Epithelial cell of prostate (primary cell): ENCODE results near the gene KCNQ1.

Experiments used
- DNase-seq: peaks from one replicate; pipeline ENCODE4 v3.0.0-alpha.2; 2011; ENCODE audit warnings: low read depth, low spot score
- H3K27ac ChIP-seq: fragments of 450-650 bp; 2 replicates; pipeline ENCODE4 v1.5.1; 2017; ENCODE audit warnings: mild to moderate bottlenecking

KCNQ1 gene

GRCh38 chr11:2869134-2869526 is 424.3 kb downstream of the KCNQ1 start:
- no peak overlapping the region for H3K27ac ChIP-seq
- no peak for DNase-seq

GRCh38 chr11:2869561-2870427 is 425.0 kb downstream of the KCNQ1 start:
- DNase-seq, result no peak
- no peak overlapping the region for H3K27ac ChIP-seq

DNA sequence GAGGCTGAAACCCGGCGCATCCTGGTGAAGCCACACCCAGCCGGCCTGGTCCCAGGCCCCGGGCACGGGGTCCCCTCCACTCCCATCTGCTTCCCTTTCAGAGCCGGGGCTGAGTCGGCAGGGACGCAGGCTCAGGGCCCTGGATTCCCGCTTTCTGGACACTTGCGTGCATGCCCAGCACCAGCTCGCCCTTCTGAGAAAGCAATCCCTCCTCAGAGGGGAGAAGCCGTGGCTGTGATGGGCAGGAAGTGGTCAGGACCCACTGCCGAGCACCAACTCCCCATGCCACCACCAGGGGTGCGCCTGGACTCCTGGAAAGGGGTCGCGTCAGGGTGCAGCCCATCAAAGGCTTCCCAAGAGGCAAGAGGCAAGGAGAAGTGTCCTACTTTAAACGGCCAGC is 425.7 kb downstream of the KCNQ1 start:
- H3K27ac ChIP-seq, result no peak overlapping the region
- no peak for DNase-seq

GRCh38 chr11:2870969-2871680 is 426.3 kb downstream of the KCNQ1 start:
- no peak for DNase-seq
- H3K27ac ChIP-seq, result no peak overlapping the region

GRCh38 chr11:2874963-2875362 is 430.2 kb downstream of the KCNQ1 start:
- DNase-seq, result no peak

GRCh38 chr11:2877474-2877873 is 432.7 kb downstream of the KCNQ1 start:
- DNase-seq, result no peak
- H3K27ac ChIP-seq, result no peak overlapping the region

More at GRCh38 chr11:2874963-2875362, 430.2 kb downstream of the KCNQ1 start:
- no peak overlapping the region for H3K27ac ChIP-seq

DNA sequence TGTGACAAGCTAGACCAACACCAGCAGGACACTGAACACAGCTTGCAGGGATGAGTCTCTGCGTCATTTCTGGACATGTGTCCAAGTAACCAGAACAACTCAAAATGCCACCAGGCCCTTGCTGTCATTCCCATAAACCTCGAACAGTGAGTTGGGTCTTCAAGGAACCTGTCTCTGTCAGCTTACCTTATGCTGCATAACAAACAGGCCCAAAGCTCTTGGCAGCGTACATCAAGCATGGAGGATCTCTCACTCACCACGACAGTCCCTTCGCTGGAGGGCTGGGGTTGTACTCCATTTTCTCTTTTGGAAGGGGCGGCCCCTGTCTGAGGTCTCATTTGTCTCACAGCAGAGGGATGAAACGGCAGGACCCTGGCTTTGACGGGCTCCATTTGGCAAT is 434.0 kb downstream of the KCNQ1 start:
- no peak for DNase-seq

GRCh38 chr11:2880646-2881045 is 435.8 kb downstream of the KCNQ1 start:
- no peak overlapping the region for H3K27ac ChIP-seq
- DNase-seq, result no peak

More for the DNA sequence above, 434.0 kb downstream of the KCNQ1 start:
- H3K27ac ChIP-seq, result no peak overlapping the region

DNA sequence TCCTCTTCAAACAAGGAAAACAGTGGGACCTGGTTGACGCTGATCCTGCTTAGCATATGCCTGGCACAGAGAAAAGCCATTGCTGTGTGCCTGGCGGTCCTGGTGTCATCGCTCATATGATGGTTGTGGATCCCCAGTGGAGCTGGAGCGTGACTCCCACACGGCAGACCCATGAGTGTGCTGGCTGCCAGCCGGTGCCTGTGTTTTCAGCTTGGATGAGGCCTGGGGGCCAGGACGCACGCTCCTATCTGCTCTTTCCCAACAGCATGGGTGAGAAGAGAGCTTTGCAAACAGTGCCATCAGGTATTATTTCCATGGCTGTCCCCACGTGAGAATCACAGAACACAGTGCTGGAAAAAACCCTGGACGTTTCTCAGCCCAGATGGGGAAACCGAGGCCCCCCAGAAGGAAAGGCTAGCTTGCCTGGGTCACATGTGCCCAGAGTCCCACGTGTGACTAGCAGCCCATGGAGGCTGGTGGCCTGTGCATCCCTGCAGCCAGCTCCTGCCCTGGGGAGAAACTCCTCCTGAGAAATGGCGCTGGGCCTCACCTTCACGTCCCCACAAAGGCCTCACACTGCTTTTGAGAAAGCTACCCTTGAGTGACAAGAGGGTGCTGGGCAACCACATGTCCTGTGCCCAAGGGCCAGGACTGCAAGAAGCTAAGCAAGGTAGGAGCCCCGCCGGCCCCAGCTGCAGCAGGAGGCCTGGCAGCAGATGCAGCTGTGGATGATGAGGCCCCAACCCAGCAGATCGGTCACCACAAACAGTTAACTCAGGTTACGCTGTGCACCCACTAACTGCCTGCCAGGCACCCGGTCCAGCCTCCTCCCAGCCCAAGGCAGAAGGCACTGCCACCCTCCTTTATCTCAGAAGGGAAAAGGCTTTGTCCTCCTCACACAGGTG is 436.5 kb downstream of the KCNQ1 start:
- H3K27ac ChIP-seq, result no peak overlapping the region
- DNase-seq, result no peak

DNA sequence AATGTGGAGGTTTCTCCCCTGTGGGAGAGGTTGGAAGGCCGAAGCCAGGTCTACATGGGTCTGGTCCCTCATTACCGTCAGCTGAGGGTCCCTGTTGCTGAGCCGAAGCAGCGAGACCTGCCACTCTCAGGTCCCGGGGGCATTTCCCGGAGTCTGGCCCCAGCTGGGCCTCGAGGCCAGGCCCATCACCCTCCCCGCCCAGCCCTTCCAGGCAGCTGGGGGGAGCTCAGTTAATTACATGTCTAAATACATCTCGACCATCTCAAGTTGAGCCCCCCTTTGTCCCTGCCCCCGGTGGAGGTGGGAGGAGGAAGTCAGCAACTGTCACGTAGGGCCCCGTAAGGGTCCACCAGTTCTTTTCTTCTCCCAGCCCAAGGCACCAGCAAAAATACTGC is 437.2 kb downstream of the KCNQ1 start:
- no peak overlapping the region for H3K27ac ChIP-seq
- no peak for DNase-seq

GRCh38 chr11:2882396-2883110 is 437.7 kb downstream of the KCNQ1 start:
- no peak for DNase-seq
- H3K27ac ChIP-seq, result no peak overlapping the region

GRCh38 chr11:2883640-2883978 is 438.8 kb downstream of the KCNQ1 start:
- H3K27ac ChIP-seq, result no peak overlapping the region

GRCh38 chr11:2883979-2884815 is 439.4 kb downstream of the KCNQ1 start:
- no peak for DNase-seq

More at GRCh38 chr11:2883640-2883978, 438.8 kb downstream of the KCNQ1 start:
- no peak for DNase-seq

DNA sequence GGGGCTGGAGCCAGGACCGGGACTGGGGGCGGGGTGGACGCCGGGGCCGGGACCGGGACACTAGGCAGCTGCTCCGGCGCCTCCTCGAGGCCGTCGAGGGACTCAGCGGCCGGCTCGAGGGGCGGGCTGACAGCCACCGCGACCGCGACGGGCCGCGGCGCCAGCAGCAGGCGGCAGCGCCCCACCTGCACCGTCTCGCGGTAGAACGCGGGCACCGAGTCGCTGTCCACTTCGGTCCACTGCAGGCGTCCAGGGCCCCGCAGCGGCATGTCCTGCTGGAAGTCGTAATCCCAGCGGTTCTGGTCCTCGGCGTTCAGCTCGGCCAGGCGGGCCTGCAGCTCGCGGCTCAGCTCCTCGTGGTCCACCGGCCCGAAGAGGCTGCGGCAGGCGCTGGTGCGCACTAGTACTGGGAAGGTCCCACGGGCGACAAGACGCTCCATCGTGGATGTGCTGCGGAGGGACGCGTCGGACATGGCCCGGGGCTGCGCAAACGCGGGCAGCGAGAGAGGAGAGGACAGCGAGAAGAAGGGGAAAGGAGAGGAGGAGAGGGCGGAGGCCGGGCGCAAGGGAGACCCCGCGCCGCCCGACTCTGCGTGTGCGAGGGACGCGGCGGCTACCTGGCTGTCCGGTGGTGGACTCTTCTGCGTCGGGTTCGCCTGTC is 440.3 kb downstream of the KCNQ1 start:
- no peak overlapping the region for H3K27ac ChIP-seq
- no peak for DNase-seq

More at GRCh38 chr11:2883979-2884815, 439.4 kb downstream of the KCNQ1 start:
- no peak overlapping the region for H3K27ac ChIP-seq

- no peak for DNase-seq
- no peak within 1 kb of the TSS for H3K27ac ChIP-seq
Measured at GRCh38 chr11:2885678-2886081, 440.9 kb downstream of the KCNQ1 start, which contains the start of gene CDKN1C. Gene CDKN1C (minus strand): TSS chr11:2885775. CDS start chr11:2885456, 319 bp downstream.

- no peak overlapping the region for H3K27ac ChIP-seq
- no peak for DNase-seq
Measured at GRCh38 chr11:2886191-2886894, 441.5 kb downstream of the KCNQ1 start.

- no peak for DNase-seq
- H3K27ac ChIP-seq, result no peak overlapping the region
Measured at GRCh38 chr11:2886936-2887335, 442.1 kb downstream of the KCNQ1 start.
